Measurements from ENCODE around the gene SCP2.

Gene SCP2

GRCh38 chr1:53049574-53049967 is 122.5 kb downstream of the SCP2 start:
- TF ChIP-seq, protein P1, sequence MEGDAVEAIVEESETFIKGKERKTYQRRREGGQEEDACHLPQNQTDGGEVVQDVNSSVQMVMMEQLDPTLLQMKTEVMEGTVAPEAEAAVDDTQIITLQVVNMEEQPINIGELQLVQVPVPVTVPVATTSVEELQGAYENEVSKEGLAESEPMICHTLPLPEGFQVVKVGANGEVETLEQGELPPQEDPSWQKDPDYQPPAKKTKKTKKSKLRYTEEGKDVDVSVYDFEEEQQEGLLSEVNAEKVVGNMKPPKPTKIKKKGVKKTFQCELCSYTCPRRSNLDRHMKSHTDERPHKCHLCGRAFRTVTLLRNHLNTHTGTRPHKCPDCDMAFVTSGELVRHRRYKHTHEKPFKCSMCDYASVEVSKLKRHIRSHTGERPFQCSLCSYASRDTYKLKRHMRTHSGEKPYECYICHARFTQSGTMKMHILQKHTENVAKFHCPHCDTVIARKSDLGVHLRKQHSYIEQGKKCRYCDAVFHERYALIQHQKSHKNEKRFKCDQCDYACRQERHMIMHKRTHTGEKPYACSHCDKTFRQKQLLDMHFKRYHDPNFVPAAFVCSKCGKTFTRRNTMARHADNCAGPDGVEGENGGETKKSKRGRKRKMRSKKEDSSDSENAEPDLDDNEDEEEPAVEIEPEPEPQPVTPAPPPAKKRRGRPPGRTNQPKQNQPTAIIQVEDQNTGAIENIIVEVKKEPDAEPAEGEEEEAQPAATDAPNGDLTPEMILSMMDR (IDR thresholded peaks at IDR 0.05) = no peak
- H3K36me3 Mint-ChIP-seq (ENCODE audit: low read depth) = peaks cover 17% of the 10 kb centered on the region
- no peaks in the 10 kb centered on the region for H3K9me3 Mint-ChIP-seq
- no peak for DNase-seq
- no peaks in the 10 kb centered on the region for H3K27me3 Mint-ChIP-seq (ENCODE audit: low read depth, poor library complexity)
- no peaks in the 10 kb centered on the region for H3K4me1 Mint-ChIP-seq
- no peak overlapping the region for H3K27ac Mint-ChIP-seq
- H3K4me3 Mint-ChIP-seq = no peak overlapping the region

GRCh38 chr1:53050310-53050709 is 123.2 kb downstream of the SCP2 start:
- Mint-ChIP-seq H3K4me3 (no peak overlapping the region), H3K9me3 (no peaks in the 10 kb centered on the region), H3K36me3 (ENCODE audit: low read depth) (peaks cover 19% of the 10 kb centered on the region), H3K27me3 (ENCODE audit: low read depth, poor library complexity) (no peaks in the 10 kb centered on the region), H3K27ac (no peak overlapping the region), H3K4me1 (no peaks in the 10 kb centered on the region)
- DNase-seq = no peak
- TF ChIP-seq, protein P1 (IDR thresholded peaks at IDR 0.05) = no peak

DNA sequence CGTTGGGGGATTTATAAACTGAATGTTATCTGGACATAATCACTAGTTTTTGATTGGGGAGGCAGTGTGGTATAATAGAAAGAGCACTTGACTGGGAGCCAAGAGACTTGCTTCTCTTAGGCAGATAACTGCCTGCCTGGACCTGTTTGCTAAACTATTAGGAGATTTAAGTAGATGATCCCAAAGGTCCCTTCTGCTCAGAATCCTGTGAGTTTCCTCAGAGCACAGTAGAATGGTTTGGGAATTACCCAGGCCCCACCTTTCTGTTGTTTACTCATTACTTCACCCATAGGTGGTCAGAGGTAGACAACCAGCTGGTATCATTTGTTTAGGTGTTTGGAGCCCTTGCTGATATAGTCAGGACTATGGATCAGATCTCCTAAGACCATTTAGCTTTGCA is 124.6 kb downstream of the SCP2 start:
- TF ChIP-seq, protein P1 (IDR thresholded peaks at IDR 0.05) = no peak
- Mint-ChIP-seq H3K4me1 (no peaks in the 10 kb centered on the region), H3K27me3 (ENCODE audit: low read depth, poor library complexity) (peaks cover 5% of the 10 kb centered on the region), H3K9me3 (no peaks in the 10 kb centered on the region), H3K36me3 (ENCODE audit: low read depth) (peaks cover 19% of the 10 kb centered on the region), H3K4me3 (no peak overlapping the region), H3K27ac (no peak overlapping the region)
- no peak for DNase-seq

GRCh38 chr1:53057127-53057526 is 130.1 kb downstream of the SCP2 start:
- H3K27ac Mint-ChIP-seq = no peak overlapping the region
- DNase-seq = no peak
- H3K4me3 Mint-ChIP-seq = no peak overlapping the region
- peaks cover 19% of the 10 kb centered on the region for H3K36me3 Mint-ChIP-seq (ENCODE audit: low read depth)
- no peaks in the 10 kb centered on the region for H3K9me3 Mint-ChIP-seq
- peaks cover 53% of the 10 kb centered on the region for H3K27me3 Mint-ChIP-seq (ENCODE audit: low read depth, poor library complexity)
- TF ChIP-seq, protein P1 (IDR thresholded peaks at IDR 0.05) = no peak
- H3K4me1 Mint-ChIP-seq = no peaks in the 10 kb centered on the region

- Mint-ChIP-seq H3K36me3 (ENCODE audit: low read depth) (no peaks in the 10 kb centered on the region), H3K4me3 (peak overlapping the region; percentile 42), H3K27me3 (ENCODE audit: low read depth, poor library complexity) (peaks cover 88% of the 10 kb centered on the region)
These were observed 133.5 kb downstream of the SCP2 start for GRCh38 chr1:53060579-53060978.

More at GRCh38 chr1:53060579-53060978, 133.5 kb downstream of the SCP2 start:
- Mint-ChIP-seq H3K9me3 (no peaks in the 10 kb centered on the region), H3K27ac (no peak overlapping the region), H3K4me1 (peaks cover 12% of the 10 kb centered on the region)
- TF ChIP-seq, protein P1 (IDR thresholded peaks at IDR 0.05) = no peak
- no peak for DNase-seq

Data from nephron progenitor cell (in vitro differentiated cells).